COR-L47 (cell line): Measurements from ENCODE around the gene NGFR.

Source experiments
- DNase-seq: peaks from one replicate; lab custom pipeline; 2025; lab: John Stamatoyannopoulos, UW

NGFR gene

DNA sequence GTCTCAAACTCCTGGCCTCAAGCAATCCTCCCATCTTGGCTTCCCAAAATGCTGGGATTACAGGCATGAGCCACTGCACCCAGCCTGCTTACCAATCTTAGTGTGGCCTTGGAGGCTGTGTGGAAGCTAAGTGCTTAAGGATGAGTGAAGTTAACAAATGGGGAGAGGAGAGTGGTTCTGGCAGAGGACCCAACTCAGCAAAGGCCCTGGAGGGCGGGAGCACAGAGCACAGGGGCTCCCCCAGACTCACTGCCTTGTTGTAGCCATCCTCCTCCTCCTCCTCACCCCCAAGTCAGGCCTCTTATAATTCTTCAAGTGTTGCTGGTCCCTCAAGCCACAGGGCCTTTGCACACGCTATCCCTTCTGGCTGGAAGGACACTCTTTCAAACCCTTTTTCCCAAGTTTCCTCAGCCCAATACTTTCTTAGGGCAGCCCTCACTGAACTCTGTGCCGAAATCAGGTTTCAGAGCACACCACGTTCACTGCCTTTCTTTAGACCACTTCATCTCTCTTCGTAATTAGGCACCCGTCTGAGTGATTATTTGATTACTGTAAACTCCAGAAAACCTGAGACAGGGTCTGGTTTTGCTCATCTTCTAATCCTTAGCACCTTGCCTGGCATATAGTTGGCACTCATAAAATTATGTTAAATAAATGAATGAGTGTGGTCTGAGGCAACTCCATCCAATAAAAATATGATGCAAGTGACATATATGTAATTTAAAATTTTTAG is 23.4 kb downstream of the NGFR start:
- DNase-seq: no peak

DNA sequence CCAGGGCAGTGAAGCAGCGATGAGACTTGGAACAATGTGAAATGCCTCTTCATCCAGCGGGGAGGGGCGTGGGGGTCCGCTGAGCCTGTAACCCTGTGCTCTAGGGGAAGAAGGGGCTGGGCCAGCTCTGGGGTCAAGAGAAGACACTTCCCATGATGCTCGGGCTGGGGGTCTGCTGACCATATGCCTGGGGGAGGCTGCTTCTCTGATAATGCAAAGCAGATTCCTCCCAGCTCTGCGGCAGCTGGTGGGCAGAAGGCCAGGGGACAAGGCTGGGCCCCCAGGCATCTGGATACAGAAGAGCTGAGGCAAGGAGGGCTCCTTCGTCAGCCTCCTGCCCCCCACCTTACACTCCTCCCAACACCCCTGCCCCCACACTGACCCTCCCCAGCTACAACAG is 24.7 kb downstream of the NGFR start:
- DNase-seq: no peak

DNA sequence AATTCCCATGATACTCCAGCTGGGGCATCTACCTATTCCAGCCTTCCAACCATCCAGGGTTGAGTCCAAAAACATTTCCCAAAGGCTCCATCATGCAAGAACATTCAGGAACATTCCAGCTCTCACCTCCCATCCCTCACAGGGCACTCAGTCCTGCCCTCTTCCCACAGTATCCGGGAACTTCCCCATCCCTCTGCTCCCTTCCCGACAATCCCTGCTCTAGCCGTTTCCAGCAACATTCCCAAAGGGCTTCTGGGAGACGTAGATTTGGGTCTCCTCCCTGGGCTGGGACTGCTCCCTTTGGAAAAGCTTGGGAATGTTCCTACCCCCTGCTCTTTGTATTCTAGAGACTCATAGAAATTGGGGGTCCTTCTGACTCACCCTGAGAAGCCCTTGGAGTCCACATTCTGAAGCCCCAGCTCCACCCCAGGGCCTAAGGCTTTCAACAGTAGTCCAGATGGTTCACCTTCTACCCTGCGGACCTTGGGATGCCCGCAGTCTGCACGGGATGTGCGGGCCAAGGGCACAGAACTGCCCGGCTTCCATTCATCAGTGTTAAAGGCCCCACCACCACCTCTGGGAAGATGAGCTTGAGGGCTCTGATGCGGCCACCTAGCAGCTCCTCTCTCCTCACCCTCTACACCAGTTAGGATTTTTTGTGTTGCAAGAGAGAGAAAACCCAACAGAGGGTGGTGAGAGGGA is 25.4 kb downstream of the NGFR start:
- no peak for DNase-seq

DNA sequence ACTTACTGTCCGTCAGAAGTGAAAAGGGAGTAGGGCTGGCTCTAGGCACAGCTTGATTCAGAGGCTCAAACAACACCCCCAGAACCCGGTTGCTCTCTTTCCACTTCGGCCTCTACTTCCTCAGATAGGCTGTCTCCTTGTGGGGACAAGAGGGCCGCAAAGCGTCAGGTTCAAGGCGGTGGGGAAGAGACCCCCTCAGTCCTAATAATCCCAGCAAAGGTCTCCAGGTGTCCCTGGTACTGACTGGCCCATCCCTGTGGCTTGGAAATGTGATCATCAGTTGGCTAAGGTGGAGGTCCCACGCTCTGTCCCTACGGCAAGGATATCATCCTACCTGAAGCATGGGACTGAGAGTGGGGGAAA is 26.0 kb downstream of the NGFR start:
- DNase-seq: no peak

DNA sequence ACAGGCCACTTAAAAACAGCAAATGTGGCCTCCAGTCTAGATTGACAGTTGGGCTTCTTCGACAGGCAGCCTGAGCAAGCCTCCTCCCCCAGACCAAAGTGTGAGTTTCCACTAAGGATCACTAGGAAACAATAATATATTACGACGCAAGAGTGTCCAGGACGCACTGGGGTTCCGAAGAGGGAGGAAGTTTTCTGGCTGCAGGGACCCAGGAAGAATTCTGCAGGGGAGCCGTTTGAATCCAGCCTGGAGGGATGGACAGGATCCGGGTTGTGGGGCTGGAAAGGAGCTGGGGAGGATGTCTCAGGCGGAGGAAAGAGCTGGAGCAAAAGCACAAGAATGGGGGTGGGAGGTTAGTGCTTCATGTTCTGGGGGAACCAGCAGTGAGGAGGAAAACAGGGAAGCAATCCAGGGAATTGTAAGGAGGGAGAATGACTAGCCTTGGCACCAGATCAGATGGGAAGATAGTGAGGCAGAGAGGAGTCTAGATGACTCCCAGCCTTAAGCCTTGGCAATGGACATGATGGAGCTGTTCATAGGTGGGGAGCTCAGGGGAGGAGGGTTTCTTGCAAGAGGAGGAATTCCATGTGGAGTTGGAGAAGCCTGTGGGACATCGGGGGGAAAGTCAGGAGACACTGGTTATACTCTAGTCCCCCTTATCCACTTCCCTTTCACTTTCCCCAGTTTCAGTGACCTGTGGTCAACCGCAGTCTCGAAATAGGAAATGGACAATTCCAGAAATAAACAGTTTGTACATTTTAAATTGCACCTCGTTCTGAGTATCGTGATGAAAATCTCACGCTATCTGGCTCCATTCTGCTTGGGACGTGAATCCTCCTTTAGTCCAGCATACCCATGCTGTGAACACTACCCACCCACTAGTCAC is 26.6 kb downstream of the NGFR start:
- DNase-seq: no peak

DNA sequence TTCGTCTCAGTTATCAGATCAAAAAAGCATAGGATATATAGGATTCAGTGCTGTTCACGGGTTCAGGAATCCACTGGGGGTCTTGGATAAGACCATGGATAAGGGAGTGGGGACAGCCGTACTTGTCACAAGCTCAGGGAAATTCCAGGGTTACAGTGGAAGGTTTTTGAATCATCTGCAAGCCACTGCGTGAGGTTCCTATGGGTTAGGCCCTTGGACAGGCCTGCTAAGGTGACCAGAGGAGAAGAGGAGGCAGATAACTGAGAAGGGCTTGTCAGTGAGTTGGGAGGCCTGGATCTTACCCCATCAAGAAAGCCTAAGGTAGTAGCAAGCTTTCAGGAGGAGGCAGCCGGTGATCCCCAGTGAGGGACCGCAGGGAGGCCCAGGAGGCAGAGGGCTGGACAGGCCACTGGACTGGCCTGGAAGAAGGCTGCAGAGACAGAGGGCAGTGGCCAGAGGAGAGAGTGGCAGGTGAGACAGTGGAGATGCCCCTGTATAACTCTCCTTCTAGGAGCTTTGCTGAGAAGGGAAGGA is 27.3 kb downstream of the NGFR start:
- no peak for DNase-seq

DNA sequence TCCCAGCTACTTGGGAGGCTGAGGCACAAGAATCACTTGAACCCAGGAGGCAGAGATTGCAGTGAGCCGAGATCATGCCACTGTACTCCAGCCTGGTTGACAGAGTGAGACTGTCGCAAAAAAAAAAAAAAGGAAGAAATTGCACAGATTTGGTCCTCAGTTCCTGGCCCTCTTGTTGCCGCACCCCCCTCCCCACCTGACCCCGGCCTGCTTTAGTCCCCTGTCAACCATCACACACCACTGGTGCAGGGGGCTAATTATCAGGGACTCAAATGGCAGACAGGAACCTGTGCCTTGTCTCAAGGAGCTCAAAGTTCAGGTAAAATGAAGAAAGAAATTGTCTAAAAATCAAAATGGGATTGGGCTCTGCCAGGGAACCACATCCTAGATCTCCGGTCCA is 28.1 kb downstream of the NGFR start:
- DNase-seq: no peak

DNA sequence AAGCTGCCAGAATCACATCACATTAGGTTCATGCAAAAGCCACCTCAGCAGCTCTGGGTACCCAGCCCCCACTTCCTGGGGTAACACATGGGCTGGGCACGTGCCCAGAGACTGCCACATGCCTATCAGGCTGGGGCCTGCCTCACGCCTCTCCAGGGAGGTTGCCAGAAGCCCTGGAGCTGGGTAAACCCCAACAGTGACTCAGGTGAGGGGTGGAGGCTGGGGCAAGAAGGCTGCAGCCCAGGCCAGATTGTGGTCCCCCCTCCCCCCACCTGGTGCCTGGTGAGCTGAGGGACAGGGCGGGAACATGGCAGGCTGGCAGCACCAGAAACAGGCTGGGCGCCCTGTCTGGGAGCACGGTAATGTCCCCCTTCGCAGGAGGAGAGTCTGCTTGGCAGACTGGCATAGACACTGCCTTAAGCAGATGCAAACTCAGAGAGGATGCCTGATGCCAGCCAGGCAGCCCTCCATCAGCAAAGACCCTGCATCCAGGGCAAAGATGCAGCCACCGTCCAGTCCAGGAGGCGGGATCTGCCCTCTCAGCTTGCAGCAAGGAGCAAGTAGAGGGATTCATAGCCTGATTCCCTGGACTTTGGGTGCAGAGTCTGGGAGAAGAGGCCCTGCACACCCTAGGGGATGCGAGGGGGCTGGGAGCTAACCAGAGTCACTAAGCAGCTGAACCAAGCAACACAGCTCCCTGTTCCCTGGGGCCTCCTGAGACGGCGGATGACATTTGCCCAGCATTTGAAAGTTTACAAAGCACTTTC is 28.8 kb downstream of the NGFR start:
- no peak for DNase-seq

DNA sequence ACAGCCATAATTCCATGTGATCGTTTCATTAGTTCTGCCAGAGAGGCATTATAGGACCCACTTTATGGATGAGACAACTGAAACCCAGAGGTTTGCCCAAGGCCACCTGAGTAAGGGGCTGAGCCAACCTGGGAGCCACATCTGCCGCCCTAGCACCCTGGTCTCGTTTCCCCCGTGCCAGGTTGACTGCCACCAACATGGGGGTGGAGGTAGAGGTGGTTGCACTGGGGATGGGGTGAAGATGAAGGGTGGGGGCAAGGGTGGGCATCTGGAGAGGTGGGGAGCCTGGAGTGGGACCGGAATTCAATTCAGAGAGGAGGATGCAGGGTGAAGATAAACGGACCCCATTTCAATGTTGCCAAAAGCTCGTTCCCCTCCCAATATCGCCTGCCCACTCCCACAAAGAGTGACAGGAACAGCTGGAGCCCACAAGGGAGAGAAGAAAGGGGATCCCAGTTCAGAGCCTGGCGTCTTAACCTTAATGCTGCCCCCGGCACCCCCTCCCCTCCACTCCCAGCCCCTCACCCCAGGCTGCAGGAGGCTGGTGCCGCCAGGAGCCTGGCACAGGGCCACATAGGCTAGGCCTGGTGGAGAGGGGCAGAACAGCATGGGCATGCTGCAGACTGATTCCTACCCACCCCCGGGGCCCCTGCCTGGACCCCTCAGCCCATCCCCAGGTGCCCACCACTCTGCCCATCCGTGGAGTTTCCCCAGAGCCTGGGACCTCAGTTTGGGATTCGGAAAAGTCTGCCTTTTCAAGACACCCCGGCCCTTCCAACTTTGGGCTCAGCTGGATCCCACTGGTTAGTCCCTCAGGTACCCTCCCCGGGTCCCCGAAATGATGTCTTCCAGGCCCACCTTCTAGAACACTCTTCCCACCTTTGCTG is 29.6 kb downstream of the NGFR start:
- DNase-seq: no peak

DNA sequence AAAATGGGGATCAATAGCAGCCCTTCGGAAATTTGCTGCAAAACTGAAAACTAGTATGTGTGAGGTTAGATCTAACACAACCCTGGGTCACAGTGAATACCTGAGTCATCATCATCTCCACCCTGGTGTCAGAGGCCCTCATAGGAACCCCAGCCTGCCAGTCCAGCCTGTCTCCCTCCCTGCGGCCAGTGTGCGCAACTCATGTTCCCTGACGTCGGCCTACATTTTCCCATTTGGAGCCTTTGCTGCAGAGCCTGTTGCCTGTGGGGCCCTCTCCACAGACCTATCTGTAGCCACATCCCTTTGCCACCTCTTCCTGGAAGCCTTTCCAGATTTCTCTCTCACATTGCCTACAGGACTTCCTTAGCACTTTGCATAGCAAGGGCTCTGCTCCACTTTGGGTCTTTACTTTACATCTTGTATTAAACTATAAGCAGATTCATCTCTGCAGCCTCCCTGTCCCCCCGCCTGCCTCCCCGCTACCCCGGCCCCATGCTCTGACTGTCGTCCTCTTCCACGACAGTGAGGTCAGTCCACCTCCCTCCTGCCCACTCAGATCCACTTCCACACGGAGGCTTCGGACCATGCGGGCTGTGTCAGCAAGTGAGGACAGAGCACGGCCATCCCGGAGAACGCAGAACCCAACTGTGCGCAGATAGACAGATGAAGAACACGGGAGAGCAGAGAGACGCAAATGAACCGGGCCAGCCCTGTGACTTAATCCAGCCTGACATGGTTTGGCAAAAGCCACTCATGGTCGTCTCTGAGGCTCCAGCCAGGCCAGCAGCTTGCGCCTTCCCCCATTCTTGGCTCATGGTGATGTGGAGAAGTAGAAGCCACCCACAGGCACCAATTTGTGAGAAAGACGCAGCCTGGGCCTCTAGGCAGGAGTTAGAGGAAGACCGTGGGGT is 31.0 kb downstream of the NGFR start:
- DNase-seq: no peak

DNA sequence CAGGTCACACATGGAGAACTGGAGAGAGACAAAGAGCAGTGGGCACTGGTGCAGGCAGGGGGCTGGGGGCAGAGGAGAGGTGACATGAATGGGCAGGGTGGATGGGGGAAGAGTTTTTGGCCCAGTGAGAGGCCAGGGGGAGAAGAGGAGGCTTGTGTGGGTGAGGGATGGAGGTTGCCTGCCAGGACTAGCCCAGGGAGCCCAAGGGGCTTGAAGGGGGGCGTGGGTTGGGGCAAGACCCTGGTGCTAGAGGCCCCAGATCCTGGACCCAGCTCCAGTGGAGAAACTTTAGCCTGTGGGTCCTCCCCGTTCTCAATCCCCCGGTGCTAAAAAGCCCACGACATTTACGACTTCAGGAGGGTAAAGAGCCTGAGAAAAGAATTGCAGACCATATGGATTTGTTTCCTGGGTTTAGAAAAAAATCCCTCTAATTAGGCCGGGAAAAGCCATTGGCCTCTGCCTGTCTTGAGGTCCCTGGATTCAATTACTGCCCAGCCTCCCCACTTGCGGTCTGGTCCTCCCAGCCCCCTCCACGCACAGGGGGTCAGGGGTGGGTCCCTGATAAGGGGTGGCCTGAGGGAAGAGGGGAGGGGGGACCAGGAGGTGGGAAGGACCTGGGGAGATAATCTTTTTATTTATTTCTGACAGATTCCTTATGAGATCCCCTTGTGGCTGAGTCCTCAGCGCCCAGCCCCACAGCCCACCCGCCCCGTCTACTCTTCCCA is 33.0 kb downstream of the NGFR start:
- no peak for DNase-seq

DNA sequence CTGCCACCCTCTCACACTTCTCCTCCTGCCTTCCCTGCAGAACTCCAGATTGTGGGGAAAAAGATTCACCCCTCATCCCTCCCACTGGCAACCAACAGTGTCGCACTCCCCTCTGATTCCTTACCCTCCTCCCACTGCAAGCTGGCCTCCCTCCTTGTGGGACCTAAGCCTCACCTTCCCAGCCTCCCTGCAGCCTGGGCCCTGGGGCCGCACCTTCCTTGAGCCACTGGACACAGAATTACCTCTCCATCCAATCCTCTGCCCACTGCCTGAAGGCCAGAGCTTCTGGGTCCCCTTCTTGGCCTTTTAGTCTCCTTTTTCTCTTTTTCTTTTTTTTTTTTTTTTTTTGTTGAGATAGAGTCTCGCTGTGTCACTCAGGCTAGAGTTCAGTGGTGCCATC is 33.9 kb downstream of the NGFR start:
- DNase-seq: no peak

DNA sequence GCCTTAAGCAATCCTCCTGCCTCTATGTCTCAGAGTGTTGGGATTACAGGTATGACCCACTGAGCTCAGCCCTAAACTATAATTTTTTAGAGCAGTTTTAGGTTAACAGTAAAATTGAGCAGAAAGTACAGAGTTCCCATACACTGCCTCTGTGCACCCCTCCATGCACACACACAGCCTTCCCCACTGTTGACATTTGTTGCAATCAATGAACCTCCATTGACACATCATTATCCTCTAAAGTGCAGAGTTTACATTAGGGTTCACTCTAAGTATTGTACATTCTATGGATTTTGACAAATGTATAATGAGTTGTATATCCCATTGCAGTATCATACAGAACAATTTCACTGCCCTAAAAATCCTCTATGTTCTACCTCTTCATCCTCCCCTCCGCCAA is 35.0 kb downstream of the NGFR start:
- DNase-seq: no peak

DNA sequence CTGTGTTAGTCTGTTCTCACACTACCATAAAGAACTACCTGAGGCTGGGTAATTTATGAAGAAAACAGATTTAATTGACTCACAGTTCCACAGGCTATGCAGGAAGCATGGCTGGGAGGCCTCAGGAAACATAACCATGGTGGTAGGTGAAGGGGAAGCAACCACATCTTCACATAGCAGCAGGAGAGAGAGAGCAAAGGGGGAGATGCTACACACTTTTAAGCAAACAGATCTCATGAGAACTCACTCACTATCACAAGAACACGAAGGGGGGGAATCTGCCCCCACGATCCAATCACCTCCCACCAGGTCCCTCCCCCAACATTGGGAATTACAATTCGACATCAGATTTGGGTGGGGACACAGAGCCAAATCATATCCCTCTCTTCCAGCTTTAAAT is 48.8 kb downstream of the NGFR start:
- no peak for DNase-seq

DNA sequence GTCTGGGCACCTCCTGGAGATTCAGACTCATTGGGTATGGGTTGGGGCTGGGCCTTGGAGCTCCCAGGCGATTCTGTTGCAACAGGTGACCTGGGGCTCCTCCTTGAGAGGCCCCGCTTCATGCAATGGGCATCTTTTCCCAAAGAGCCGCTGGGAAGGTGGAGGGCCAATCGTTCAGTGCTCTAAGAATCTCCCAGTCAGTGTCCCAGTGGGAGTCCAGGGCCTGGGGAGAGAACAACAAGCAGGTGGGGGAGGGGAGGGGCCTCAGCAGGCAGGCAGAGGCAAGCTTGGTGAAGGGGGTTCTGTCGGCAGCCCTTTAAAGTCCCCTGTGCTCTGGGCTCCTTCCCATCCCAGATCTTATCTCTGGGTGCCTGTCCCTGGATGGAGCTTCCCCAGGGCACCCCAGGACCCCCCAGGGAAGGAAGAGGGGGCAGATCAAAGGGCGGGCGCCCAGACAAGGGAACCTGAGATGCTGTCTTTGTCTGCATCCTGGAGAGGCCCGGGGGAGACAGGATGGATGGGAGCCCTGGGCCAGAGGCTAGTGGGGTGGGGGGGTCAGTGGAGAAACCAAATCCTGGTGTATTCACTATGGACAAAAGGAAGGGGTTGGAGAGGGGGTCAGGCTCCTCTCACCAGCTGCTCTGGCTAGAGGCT is 50.0 kb downstream of the NGFR start:
- no peak for DNase-seq

DNA sequence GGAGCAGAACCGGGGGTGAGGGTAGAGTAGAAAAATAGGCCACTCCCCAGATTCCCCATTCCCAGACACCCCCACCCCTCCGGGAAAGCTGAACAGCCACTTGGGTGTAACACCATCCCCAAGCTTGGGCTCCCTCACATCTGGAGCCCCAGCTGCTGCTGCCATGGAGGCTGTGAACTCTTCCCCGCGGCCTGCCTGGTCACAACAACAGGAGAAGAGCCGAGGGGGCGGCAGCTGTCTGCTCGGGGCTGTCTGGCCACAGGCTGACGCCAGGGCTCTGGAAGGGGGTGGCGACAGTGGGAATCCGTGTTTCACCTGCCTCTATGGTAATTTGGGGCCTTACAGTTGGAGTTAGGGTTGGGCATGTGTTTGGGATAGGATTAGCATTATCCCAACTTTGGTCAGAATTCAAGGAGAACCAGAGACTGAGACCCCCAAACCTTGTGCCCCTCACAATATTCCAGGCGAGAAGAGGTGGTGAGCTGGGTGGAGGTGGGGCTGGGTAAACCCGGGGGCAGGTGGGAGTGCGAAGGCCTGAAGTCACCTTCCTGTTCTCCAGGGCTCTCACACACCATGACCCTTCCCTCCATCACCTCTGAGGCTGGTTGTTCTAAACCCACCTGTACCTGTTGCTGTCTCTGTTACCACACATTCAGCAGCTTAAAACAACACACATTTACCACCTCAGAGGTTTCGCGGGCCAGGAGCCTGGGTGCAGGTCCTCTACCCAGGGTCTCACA is 50.9 kb downstream of the NGFR start:
- DNase-seq: no peak

DNA sequence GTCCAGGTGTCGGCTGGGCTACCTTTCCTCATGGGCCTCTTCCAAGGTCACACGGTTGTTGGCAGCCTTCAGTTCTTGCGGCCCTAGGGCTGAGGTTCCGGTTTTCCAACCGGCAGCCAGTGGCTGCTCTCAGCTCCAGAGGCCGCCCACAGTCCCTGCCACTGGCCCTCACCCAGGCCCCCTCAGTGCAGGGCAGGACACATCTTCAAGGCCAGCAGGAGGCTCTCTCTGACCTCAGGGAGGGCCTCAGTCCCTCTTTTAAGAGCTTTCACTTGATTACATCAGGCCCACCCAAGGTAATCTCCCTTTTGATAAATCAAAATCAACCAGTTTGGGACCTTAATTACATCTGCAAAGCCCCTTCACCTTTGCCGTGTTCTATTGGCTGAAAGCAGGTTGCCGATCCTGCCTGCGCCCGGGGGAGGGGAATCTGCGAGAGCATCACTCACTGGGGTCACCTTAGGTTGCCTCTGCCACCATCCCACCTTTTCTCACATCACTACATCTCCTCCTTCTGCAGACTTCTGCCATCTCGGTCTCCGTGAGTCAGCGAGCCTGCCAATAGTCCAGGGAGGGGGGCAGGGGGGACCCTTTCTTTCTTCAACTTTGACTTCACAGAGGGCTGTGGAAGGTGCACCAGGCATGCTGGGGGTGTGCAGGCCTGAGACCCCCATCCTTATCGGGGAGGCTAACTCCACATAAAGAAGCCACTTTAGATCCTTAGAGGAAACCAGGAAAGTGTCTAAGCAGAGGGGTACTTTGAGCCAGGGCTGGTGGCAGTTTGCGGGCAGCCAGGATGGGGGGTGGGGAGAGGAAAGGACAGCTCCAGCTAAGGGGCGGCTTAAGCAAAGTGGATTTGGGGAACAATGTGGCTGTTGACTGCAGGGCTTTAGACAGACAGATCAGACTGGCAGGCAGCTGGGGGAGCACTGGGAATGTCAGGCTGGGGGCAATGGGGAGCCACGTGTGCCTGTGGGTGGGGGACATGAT is 51.7 kb downstream of the NGFR start:
- no peak for DNase-seq
